ENCODE results near the gene XRCC5. TPM values are rescaled to one million over a fixed set of nuclear protein-coding genes. Genes with fewer than 3 reads are reported as not detected.

XRCC5 gene
- total RNA-seq, 4 donors from 2014 or later, result 113 to 149 (median 137) TPM

GRCh38 chr2:216229277-216229914 lies 120.2 kb downstream of the XRCC5 start:
- no peak for TF ChIP-seq EP300 (IDR thresholded peaks at IDR 0.05)
- no peak for TF ChIP-seq POLR2AphosphoS5 (IDR thresholded peaks at IDR 0.05)
- no peak for TF ChIP-seq CTCF (IDR thresholded peaks at IDR 0.05)
- no peak for TF ChIP-seq POLR2A (IDR thresholded peaks at IDR 0.05; ENCODE audit: low read depth)
- intact Hi-C loops (cut with DNase I), result no loop called here
- peaks cover 0 to 19% (median 18%) of the 10 kb centered on the region in 4 donors for H3K9me3 ChIP-seq
- no peak overlapping the region for H3K4me3 ChIP-seq
- H3K4me1 ChIP-seq, result no peaks in the 10 kb centered on the region
- WGBS, result 86% methylated on average over 5 of the region's 5 CpGs
- H3K36me3 ChIP-seq, result no peaks in the 10 kb centered on the region
- no peaks in the 10 kb centered on the region for H3K27me3 ChIP-seq
- H3K27ac ChIP-seq (replicated peaks in 1 of 4), result no peak overlapping the region
- no peak for DNase-seq (ENCODE audit: extremely low spot score)

GRCh38 chr2:216231867-216232266 lies 122.7 kb downstream of the XRCC5 start:
- Histone ChIP-seq H3K27ac (replicated peaks in 1 of 4) (no peak overlapping the region), H3K36me3 (no peaks in the 10 kb centered on the region), H3K9me3 (peaks cover 0 to 19% (median 18%) of the 10 kb centered on the region in 4 donors), H3K4me3 (no peak overlapping the region), H3K27me3 (no peaks in the 10 kb centered on the region), H3K4me1 (no peaks in the 10 kb centered on the region)
- intact Hi-C loops (cut with DNase I), result no loop called here
- TF ChIP-seq POLR2AphosphoS5 (IDR thresholded peaks at IDR 0.05) (no peak), EP300 (IDR thresholded peaks at IDR 0.05) (no peak), POLR2A (IDR thresholded peaks at IDR 0.05; ENCODE audit: low read depth) (no peak)
- DNase-seq (ENCODE audit: extremely low spot score), result no peak
- WGBS, result 85% methylated on average over 1 of the region's 1 CpG

- no peak for DNase-seq (ENCODE audit: extremely low spot score)
- no peak overlapping the region for H3K27ac ChIP-seq (replicated peaks in 1 of 4)
- TF ChIP-seq EP300 (IDR thresholded peaks at IDR 0.05) (no peak), CTCF (IDR thresholded peaks at IDR 0.05) (no peak), POLR2A (IDR thresholded peaks at IDR 0.05; ENCODE audit: low read depth) (no peak), POLR2AphosphoS5 (IDR thresholded peaks at IDR 0.05) (no peak)
- no peaks in the 10 kb centered on the region for H3K36me3 ChIP-seq
- peaks cover 0 to 19% (median 18%) of the 10 kb centered on the region in 4 donors for H3K9me3 ChIP-seq
- intact Hi-C loops (cut with DNase I), result no loop called here
- 82% methylated on average over 1 of the region's 1 CpG for WGBS
- H3K4me3 ChIP-seq, result no peak overlapping the region
- no peaks in the 10 kb centered on the region for H3K4me1 ChIP-seq
- no peaks in the 10 kb centered on the region for H3K27me3 ChIP-seq
These were observed 123.6 kb downstream of the XRCC5 start for GRCh38 chr2:216232721-216233120.

- WGBS, result 93% methylated on average over 2 of the region's 4 CpGs
- H3K27ac ChIP-seq (replicated peaks in 1 of 4), result no peak overlapping the region
- peak; percentile 77 for DNase-seq (ENCODE audit: extremely low spot score)
- no peaks in the 10 kb centered on the region for H3K4me1 ChIP-seq
- TF ChIP-seq CTCF (IDR thresholded peaks at IDR 0.05) (no peak), POLR2AphosphoS5 (IDR thresholded peaks at IDR 0.05) (no peak), EP300 (IDR thresholded peaks at IDR 0.05) (no peak), POLR2A (IDR thresholded peaks at IDR 0.05; ENCODE audit: low read depth) (no peak)
- intact Hi-C loops (cut with DNase I), result no loop called here
- H3K4me3 ChIP-seq, result no peak overlapping the region
- no peaks in the 10 kb centered on the region for H3K27me3 ChIP-seq
- H3K9me3 ChIP-seq, result peaks cover 0 to 19% (median 18%) of the 10 kb centered on the region in 4 donors
- no peaks in the 10 kb centered on the region for H3K36me3 ChIP-seq
These were observed 124.3 kb downstream of the XRCC5 start for GRCh38 chr2:216233281-216233995.

- no peak overlapping the region for H3K27ac ChIP-seq (replicated peaks in 1 of 4)
- H3K36me3 ChIP-seq, result no peaks in the 10 kb centered on the region
- 95% methylated on average over 3 of the region's 3 CpGs for WGBS
- no peaks in the 10 kb centered on the region for H3K4me1 ChIP-seq
- TF ChIP-seq EP300 (IDR thresholded peaks at IDR 0.05), result no peak
- TF ChIP-seq POLR2A (IDR thresholded peaks at IDR 0.05; ENCODE audit: low read depth), result no peak
- no peak for TF ChIP-seq CTCF (IDR thresholded peaks at IDR 0.05)
- no peak for TF ChIP-seq POLR2AphosphoS5 (IDR thresholded peaks at IDR 0.05)
- peaks cover 0 to 19% (median 18%) of the 10 kb centered on the region in 4 donors for H3K9me3 ChIP-seq
- H3K27me3 ChIP-seq, result no peaks in the 10 kb centered on the region
- H3K4me3 ChIP-seq, result no peak overlapping the region
- intact Hi-C loops (cut with DNase I), result no loop called here
- peak; percentile 5 for DNase-seq (ENCODE audit: extremely low spot score)
These were observed 125.0 kb downstream of the XRCC5 start for GRCh38 chr2:216234106-216234505.
